ENCODE results near the gene ZNF396. TPM values are rescaled to one million over a fixed set of nuclear protein-coding genes. Genes with fewer than 3 reads are reported as not detected.

The ZNF396 gene
- total RNA-seq, 1 experiment from 2014 or later = 0.61 TPM

DNA sequence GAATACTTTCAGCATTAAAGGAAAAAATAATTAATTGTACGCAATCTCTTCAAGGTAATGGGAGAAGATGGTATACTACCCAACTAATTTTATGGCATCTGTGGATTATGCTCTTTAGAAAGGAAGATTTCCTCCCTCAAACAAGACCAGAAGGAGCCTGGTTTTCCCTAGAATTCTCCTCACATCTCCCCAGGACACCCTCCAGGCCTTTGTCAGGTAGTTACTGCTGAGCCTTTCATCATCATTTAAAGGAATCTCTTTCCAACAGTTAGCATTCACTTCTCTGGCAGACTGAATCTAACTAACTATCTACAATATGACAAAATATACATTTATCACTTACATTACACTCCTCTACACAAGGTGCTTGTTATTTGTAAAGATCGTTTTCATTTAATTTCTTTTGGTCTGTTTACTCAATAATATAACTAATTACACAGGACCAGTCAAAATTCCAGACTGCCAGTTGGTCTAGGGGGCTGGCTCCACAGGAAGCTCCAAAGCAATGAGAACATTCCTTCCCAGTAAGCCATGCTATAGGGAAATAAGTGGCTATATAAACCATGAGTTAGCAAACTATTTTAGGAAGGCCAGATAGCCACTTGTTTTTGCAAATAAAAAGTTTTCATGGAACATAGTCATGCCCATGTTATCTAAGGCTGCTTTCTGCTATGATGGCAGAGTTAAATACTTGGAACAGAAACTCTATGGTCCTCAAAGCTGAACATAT lies 52.0 kb downstream of the ZNF396 start:
- POLR2A ChIA-PET = no interaction called here
- no peaks in the 10 kb centered on the region for H3K4me1 Mint-ChIP-seq (ENCODE audit: low read depth, unreplicated experiment)
- TF ChIP-seq, protein P1, sequence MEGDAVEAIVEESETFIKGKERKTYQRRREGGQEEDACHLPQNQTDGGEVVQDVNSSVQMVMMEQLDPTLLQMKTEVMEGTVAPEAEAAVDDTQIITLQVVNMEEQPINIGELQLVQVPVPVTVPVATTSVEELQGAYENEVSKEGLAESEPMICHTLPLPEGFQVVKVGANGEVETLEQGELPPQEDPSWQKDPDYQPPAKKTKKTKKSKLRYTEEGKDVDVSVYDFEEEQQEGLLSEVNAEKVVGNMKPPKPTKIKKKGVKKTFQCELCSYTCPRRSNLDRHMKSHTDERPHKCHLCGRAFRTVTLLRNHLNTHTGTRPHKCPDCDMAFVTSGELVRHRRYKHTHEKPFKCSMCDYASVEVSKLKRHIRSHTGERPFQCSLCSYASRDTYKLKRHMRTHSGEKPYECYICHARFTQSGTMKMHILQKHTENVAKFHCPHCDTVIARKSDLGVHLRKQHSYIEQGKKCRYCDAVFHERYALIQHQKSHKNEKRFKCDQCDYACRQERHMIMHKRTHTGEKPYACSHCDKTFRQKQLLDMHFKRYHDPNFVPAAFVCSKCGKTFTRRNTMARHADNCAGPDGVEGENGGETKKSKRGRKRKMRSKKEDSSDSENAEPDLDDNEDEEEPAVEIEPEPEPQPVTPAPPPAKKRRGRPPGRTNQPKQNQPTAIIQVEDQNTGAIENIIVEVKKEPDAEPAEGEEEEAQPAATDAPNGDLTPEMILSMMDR (IDR thresholded peaks at IDR 0.05; ENCODE audit: insufficient read depth in 1 of 2, low read depth in 1 of 2, low read length in 1 of 2, severe bottlenecking in 1 of 2, unreplicated experiment in 1 of 2) = no peak

DNA sequence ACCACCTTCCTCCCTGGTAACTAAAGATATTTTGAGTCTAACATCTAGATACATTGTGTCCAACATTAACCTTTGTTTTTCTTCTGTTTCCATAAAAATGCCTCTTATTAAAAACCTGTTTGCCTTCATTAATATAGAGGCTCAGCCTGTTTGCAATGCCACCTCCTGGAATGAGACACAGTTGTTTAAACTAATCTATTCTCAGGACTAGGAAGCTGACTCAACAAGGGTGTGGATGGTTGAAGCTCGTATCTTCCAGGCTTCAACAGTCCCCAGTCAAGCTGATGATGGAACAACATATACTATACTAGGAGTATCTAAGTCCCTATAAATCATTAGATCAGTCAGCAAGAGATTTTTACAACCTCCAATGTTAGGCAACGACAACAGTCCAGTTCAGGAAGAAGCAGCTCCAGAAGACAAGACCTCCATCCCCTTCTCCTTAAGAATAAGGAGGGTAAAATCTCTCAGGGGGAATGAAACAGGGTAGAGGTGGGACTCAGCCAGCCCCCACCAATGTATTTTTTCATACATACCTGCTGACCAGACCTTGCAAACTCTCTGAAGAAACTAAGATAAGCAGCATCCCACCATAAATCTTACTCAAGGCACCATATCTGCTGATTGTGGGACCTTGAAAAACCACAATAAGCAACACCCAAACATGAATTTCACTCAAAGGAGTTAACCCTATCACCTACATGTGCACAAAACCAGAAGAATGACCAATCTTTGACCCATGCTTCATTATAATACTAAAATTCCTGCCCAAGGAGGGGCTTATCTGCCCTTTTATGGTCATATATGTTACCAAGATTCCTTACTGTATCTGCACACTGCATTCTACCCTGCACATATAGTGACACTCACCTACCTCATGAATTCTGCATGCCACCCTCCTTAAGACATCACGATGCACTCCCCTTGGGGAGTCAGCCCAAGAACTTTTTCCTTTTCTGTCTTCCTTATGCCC lies 54.4 kb downstream of the ZNF396 start:
- POLR2A ChIA-PET = no interaction called here
- no peak overlapping the region for H3K27ac Mint-ChIP-seq (ENCODE audit: unreplicated experiment)
- CTCF ChIA-PET = no interaction called here

More for the DNA sequence above, 52.0 kb downstream of the ZNF396 start:
- Histone ChIP-seq H3K4me3 (ENCODE audit: low read depth, low read length) (no peak overlapping the region), H3K4me1 (no peaks in the 10 kb centered on the region), H3K9me3 (no peaks in the 10 kb centered on the region), H3K27me3 (replicated peaks; ENCODE audit: control insufficient read depth, insufficient read depth, low read length) (no peaks in the 10 kb centered on the region), H3K36me3 (ENCODE audit: control insufficient read depth, insufficient read depth, low read length) (no peaks in the 10 kb centered on the region)
- intact Hi-C loops (cut with micrococcal nuclease; ENCODE audit: unreplicated experiment) = no loop called here
- no peaks in the 10 kb centered on the region for H3K36me3 Mint-ChIP-seq (ENCODE audit: insufficient read depth, unreplicated experiment)
- no TSS peak for BruUV-seq (replicated peaks)
- H3K27ac Mint-ChIP-seq (ENCODE audit: unreplicated experiment) = no peak overlapping the region
- no peaks in the 10 kb centered on the region for H3K9me3 Mint-ChIP-seq (ENCODE audit: unreplicated experiment)
- no peak for DNase-seq
- CTCF ChIA-PET = no interaction called here
- no peaks in the 10 kb centered on the region for H3K27me3 Mint-ChIP-seq (ENCODE audit: insufficient read depth, unreplicated experiment)
- no peak overlapping the region for H3K4me3 Mint-ChIP-seq (ENCODE audit: unreplicated experiment)

More for the DNA sequence above, 54.4 kb downstream of the ZNF396 start:
- no peaks in the 10 kb centered on the region for H3K4me1 ChIP-seq
- intact Hi-C loops (cut with micrococcal nuclease; ENCODE audit: unreplicated experiment) = no loop called here
- H3K27me3 ChIP-seq (replicated peaks; ENCODE audit: control insufficient read depth, insufficient read depth, low read length) = no peaks in the 10 kb centered on the region
- TF ChIP-seq, protein P1 (IDR thresholded peaks at IDR 0.05; ENCODE audit: insufficient read depth in 1 of 2, low read depth in 1 of 2, low read length in 1 of 2, severe bottlenecking in 1 of 2, unreplicated experiment in 1 of 2) = no peak
- Mint-ChIP-seq H3K4me1 (ENCODE audit: low read depth, unreplicated experiment) (no peaks in the 10 kb centered on the region), H3K4me3 (ENCODE audit: unreplicated experiment) (no peak overlapping the region), H3K27me3 (ENCODE audit: insufficient read depth, unreplicated experiment) (no peaks in the 10 kb centered on the region), H3K9me3 (ENCODE audit: unreplicated experiment) (no peaks in the 10 kb centered on the region), H3K36me3 (ENCODE audit: insufficient read depth, unreplicated experiment) (no peaks in the 10 kb centered on the region)
- H3K9me3 ChIP-seq = no peaks in the 10 kb centered on the region
- no peak for DNase-seq
- no peaks in the 10 kb centered on the region for H3K36me3 ChIP-seq (ENCODE audit: control insufficient read depth, insufficient read depth, low read length)
- no peak overlapping the region for H3K4me3 ChIP-seq (ENCODE audit: low read depth, low read length)
- BruUV-seq (replicated peaks) = no TSS peak

Other genes starting within 250 kb of the ZNF396 start
- gene ZNF397, start 136.3 kb downstream of the ZNF396 start, total RNA-seq (2022) = 4.9 and 6.0 TPM in 2 replicates
- 11.9 and 14.1 TPM in 2 replicates for gene ZSCAN30, start 87.1 kb downstream of the ZNF396 start, total RNA-seq (2022)
- 19.4 and 21.3 TPM in 2 replicates for gene ZNF24, start 32.9 kb downstream of the ZNF396 start, total RNA-seq (2022)
- 22.7 and 26.6 TPM in 2 replicates for gene INO80C, start 120.6 kb upstream of the ZNF396 start, total RNA-seq (2022)
- gene GALNT1, start 204.4 kb upstream of the ZNF396 start, total RNA-seq (2022) = 53.6 and 57.4 TPM in 2 replicates